Mesenteric fat pad (tissue), 1 donor: ENCODE results near the gene PPHLN1. TPM values are rescaled to one million over a fixed set of nuclear protein-coding genes. Genes with fewer than 3 reads are reported as not detected.

Experiments used
- DNase-seq: peaks from one replicate; pipeline ENCODE4 v3.0.0-alpha.2; 2020; ENCODE audit warnings: low spot score
- long read RNA-seq: library from polyadenylated mRNA; unstranded; transcript quantifications from one replicate; pipeline ENCODE4 v2.0.0, GENCODE V29; 2020
- total RNA-seq: library from RNA; stranded (reverse); fragmentation: NEBNext Ultra II Directional; extraction: Animal tissue kit (Norgen Biotek cat#: 25700); gene quantifications from one replicate; pipeline ENCODE4 v1.2.1, GENCODE V29; 2021
- donor health status: DM: yes; HTN: yes; CAD: no.

Gene PPHLN1
- total RNA-seq: 39.6 TPM
- long read RNA-seq, full-length matches to known transcripts: 17 of 43 reads
- long read RNA-seq, partial matches to known transcripts: 19 of 43 reads
- long read RNA-seq, other reads (novel, unspliced or antisense): 7 of 43 reads

GRCh38 chr12:42325653-42326474 lies at the start of gene PPHLN1, which contains the start of gene ZCRB1:
PPHLN1 (plus strand) TSS chr12:42326167; CDS start chr12:42335903, 9,736 bp downstream.
ZCRB1 (minus strand) TSS chr12:42326094; CDS start chr12:42324102, 1,992 bp downstream.
- peak; percentile 92 for DNase-seq

- DNase-seq: no peak
Measured at GRCh38 chr12:42277396-42278127, 48.4 kb upstream of the PPHLN1 start.

- no peak for DNase-seq
Measured at GRCh38 chr12:42278128-42278510, 47.8 kb upstream of the PPHLN1 start.

GRCh38 chr12:42281278-42281677 lies 44.7 kb upstream of the PPHLN1 start:
- no peak for DNase-seq

- DNase-seq: no peak
Measured at GRCh38 chr12:42281844-42282243, 44.1 kb upstream of the PPHLN1 start.

GRCh38 chr12:42282294-42282693 lies 43.7 kb upstream of the PPHLN1 start:
- no peak for DNase-seq

GRCh38 chr12:42283739-42284138 lies 42.2 kb upstream of the PPHLN1 start:
- no peak for DNase-seq

- no peak for DNase-seq
Measured at GRCh38 chr12:42284157-42284556, 41.8 kb upstream of the PPHLN1 start.

GRCh38 chr12:42284876-42285275 lies 41.1 kb upstream of the PPHLN1 start:
- DNase-seq: no peak

GRCh38 chr12:42285431-42285830 lies 40.5 kb upstream of the PPHLN1 start:
- no peak for DNase-seq

GRCh38 chr12:42286741-42287140 lies 39.2 kb upstream of the PPHLN1 start:
- no peak for DNase-seq

GRCh38 chr12:42288544-42288943 lies 37.4 kb upstream of the PPHLN1 start:
- no peak for DNase-seq

- DNase-seq: no peak
Measured at GRCh38 chr12:42291680-42292079, 34.3 kb upstream of the PPHLN1 start.

GRCh38 chr12:42296503-42297109 lies 29.4 kb upstream of the PPHLN1 start:
- DNase-seq: no peak

GRCh38 chr12:42298887-42299286 lies 27.1 kb upstream of the PPHLN1 start:
- no peak for DNase-seq

- no peak for DNase-seq
Measured at GRCh38 chr12:42299392-42300308, 26.3 kb upstream of the PPHLN1 start.

- no peak for DNase-seq
Measured at GRCh38 chr12:42306297-42306696, 19.7 kb upstream of the PPHLN1 start.

- DNase-seq: no peak
Measured at GRCh38 chr12:42308390-42308789, 17.6 kb upstream of the PPHLN1 start.

GRCh38 chr12:42309996-42310395 lies 16.0 kb upstream of the PPHLN1 start:
- DNase-seq: no peak

- DNase-seq: no peak
Measured at GRCh38 chr12:42315108-42315507, 10.9 kb upstream of the PPHLN1 start.

GRCh38 chr12:42320796-42321195 lies 5.2 kb upstream of the PPHLN1 start:
- no peak for DNase-seq
